HepG2 (cell line): Measurements from ENCODE around the gene HSF2BP. TPM values are rescaled to one million over a fixed set of nuclear protein-coding genes. Genes with fewer than 3 reads are reported as not detected.

Source experiments
- ASH2L ChIP-seq: fragments of 300-600, 200-600 bp; sonication (generic); IDR thresholded peaks from 2 replicates; pipeline ENCODE4 v1.7.0; 2017; ENCODE audit warnings: low read depth, mild to moderate bottlenecking, moderate library complexity, mixed read lengths, low read length; ENCODE audit not compliant: insufficient read length
- ATF7 ChIP-seq, 2 experiments: fragments of 450-650 bp in 1 of 2; sonication (generic) in 1 of 2; formaldehyde crosslinking in 1 of 2; IDR thresholded peaks; 2 replicates each; pipeline versions ENCODE4 v1.4.0 to v1.6.1; 2016 to 2020; ENCODE audit warnings: antibody characterized with exemption in 1 of 2, mild to moderate bottlenecking in 1 of 2, missing genetic modification reagents in 1 of 2
- BHLHE40 ChIP-seq: IDR thresholded peaks from 2 replicates; pipeline ENCODE4 v1.6.1; 2011; ENCODE audit warnings: low read length, improper control_type of control experiment
- BRCA1 ChIP-seq: sonication (generic); formaldehyde crosslinking; IDR thresholded peaks from 2 replicates; pipeline ENCODE4 v1.4.0; 2020; ENCODE audit warnings: missing genetic modification reagents
- ERF ChIP-seq: IDR thresholded peaks from 2 replicates; pipeline ENCODE4 v1.6.1; 2018; ENCODE audit warnings: missing biosample characterization, missing genetic modification reagents
- FOXK1 ChIP-seq: sonication (generic); formaldehyde crosslinking; IDR thresholded peaks from 2 replicates; pipeline ENCODE4 v1.4.0; 2020; ENCODE audit warnings: low read depth, missing genetic modification reagents, borderline replicate concordance
- FOXM1 ChIP-seq: sonication (generic); formaldehyde crosslinking; IDR thresholded peaks from 2 replicates; pipeline ENCODE4 v1.5.0; 2020; ENCODE audit warnings: missing genetic modification reagents
- GATAD1 ChIP-seq: IDR thresholded peaks from 2 replicates; pipeline ENCODE4 v1.6.1; 2016; ENCODE audit warnings: missing genetic modification reagents, missing compliant biosample characterization
- IKZF5 ChIP-seq: IDR thresholded peaks from 2 replicates; pipeline ENCODE4 v1.6.1; 2018; ENCODE audit warnings: missing genetic modification reagents, mild to moderate bottlenecking, missing compliant biosample characterization
- PCBP2 ChIP-seq: fragments of 200-400 bp; formaldehyde crosslinking; optimal IDR thresholded peaks from 2 replicates; pipeline ENCODE3; 2018; ENCODE audit warnings: low read length, low read depth; ENCODE audit not compliant: poor library complexity, severe bottlenecking
- PRDM10 ChIP-seq: sonication (generic); formaldehyde crosslinking; IDR thresholded peaks from 2 replicates; pipeline ENCODE4 v1.4.0; 2020; ENCODE audit warnings: low read depth, missing genetic modification reagents
- SRY ChIP-seq: sonication (generic); formaldehyde crosslinking; IDR thresholded peaks from 2 replicates; pipeline ENCODE4 v1.8.0; 2022; ENCODE audit warnings: mild to moderate bottlenecking, missing genetic modification reagents
- TCF7L2 ChIP-seq: IDR thresholded peaks from 2 replicates; pipeline ENCODE4 v1.6.1; 2011; ENCODE audit warnings: mild to moderate bottlenecking, low read depth, low read length, moderate library complexity
- THAP7 ChIP-seq: sonication (generic); formaldehyde crosslinking; IDR thresholded peaks from 2 replicates; pipeline ENCODE4 v1.8.1; 2023; ENCODE audit warnings: mild to moderate bottlenecking, missing genetic modification reagents
- TRIM22 ChIP-seq: fragments of 450-650 bp; IDR thresholded peaks from 2 replicates; pipeline ENCODE4 v1.6.1; 2017
- ZBTB7B ChIP-seq: sonication (generic); formaldehyde crosslinking; IDR thresholded peaks from 2 replicates; pipeline ENCODE4 v1.4.0; 2020; ENCODE audit warnings: missing genetic modification reagents
- ZNF501 ChIP-seq: sonication (generic); formaldehyde crosslinking; IDR thresholded peaks from 2 replicates; pipeline ENCODE4 v1.5.1; 2020; ENCODE audit warnings: mild to moderate bottlenecking, moderate library complexity, missing genetic modification reagents
- ZNF564 ChIP-seq: sonication (generic); formaldehyde crosslinking; IDR thresholded peaks from 2 replicates; pipeline ENCODE4 v1.8.1; 2023; ENCODE audit warnings: mild to moderate bottlenecking, missing genetic modification reagents
- ZNF580 ChIP-seq: IDR thresholded peaks from 2 replicates; pipeline ENCODE4 v1.6.1; 2016; ENCODE audit warnings: low read depth, borderline replicate concordance
- ZNF639 ChIP-seq: conservative IDR thresholded peaks from 2 replicates; pipeline ENCODE4 v1.6.1; 2018; ENCODE audit warnings: missing genetic modification reagents
- ZNF761 ChIP-seq: sonication (generic); formaldehyde crosslinking; conservative IDR thresholded peaks from 2 replicates; pipeline ENCODE4 v1.4.0; 2020; ENCODE audit warnings: mild to moderate bottlenecking, missing genetic modification reagents
- ZNF839 ChIP-seq: sonication (generic); formaldehyde crosslinking; IDR thresholded peaks from 2 replicates; pipeline ENCODE4 v1.4.0; 2020; ENCODE audit warnings: missing genetic modification reagents, mild to moderate bottlenecking, borderline replicate concordance
- polyA plus RNA-seq, 8 experiments: library from polyadenylated mRNA; depleted of rRNA in 3 of 8; stranded (reverse) in 7 of 8; unstranded in 1 of 8; fragments of >200 nt; fragmentation: Illumina TruSeq in 4 of 8; extraction: Trizol in 4 of 8; gene quantifications; 2 replicates each; pipeline versions ENCODE4 v1.2.1 to v1.2.3, GENCODE V29; 2011 to 2016; ENCODE audit warnings: low read depth in 4 of 8, missing spikeins in 1 of 8, mixed read lengths in 1 of 8; ENCODE audit not compliant: insufficient read depth in 1 of 8
- total RNA-seq, 5 experiments: library from RNA; depleted of rRNA; stranded (reverse); fragments of >200 nt; fragmentation: Illumina TruSeq; extraction: Trizol; gene quantifications; 2 replicates each; pipeline ENCODE4 v1.2.3, GENCODE V29; 2016; ENCODE audit warnings: low read depth in 1 of 5

The HSF2BP gene
- total and polyA plus RNA-seq, 2 of the 13 experiments (the other 11 are each of a cell fraction or from before 2014, with no cell fraction given) = 0.67 to 2.2 TPM

- TF ChIP-seq IKZF5 (CRISPR knock-in tag) (no peak), FOXK1 (CRISPR knock-in tag) (no peak), GATAD1 (CRISPR knock-in tag) (no peak), PRDM10 (CRISPR knock-in tag) (no peak), ZNF564 (CRISPR knock-in tag) (no peak), ERF (CRISPR knock-in tag) (no peak), SRY (CRISPR knock-in tag) (no peak), BHLHE40 (no peak), ZNF501 (CRISPR knock-in tag) (no peak), ATF7 (IDR thresholded peaks at IDR 0.05) (no peak; the same call in 1 of the 2 replicates), ATF7 (CRISPR knock-in tag; IDR thresholded peaks at IDR 0.05) (no peak), ZNF580 (CRISPR knock-in tag) (no peak), THAP7 (no peak), ZNF639 (CRISPR knock-in tag) (no peak), TCF7L2 (no peak), TRIM22 (0 out of 2 replicates have a peak, but pooled peaks have one; percentile 44), ZNF839 (0 out of 2 replicates have a peak, but pooled peaks have one; percentile 35), FOXM1 (CRISPR knock-in tag) (no peak), ASH2L (no peak), ZBTB7B (no peak), PCBP2 (no peak), ZNF761 (CRISPR knock-in tag) (no peak), BRCA1 (no peak)
Measured at GRCh38 chr21:43604505-43605204, 54.6 kb downstream of the HSF2BP start (continued).
